Aorta (tissue), 5 donors: ENCODE measurements around the gene SERTM1. TPM values are rescaled to one million over a fixed set of nuclear protein-coding genes. Genes with fewer than 3 reads are reported as not detected.

Source experiments
- ATAC-seq: fragments of 200-7000 bp; cut with Tn5 transposase; one replicate; pipeline ENCODE4 v1.9.1; 2022; ENCODE audit warnings: moderate library complexity; ENCODE audit not compliant: low FRiP score
- DNase-seq, 2 donors: peaks; one replicate each; pipeline ENCODE4 v3.0.0-alpha.2; 2020
- H3K27ac ChIP-seq, 2 donors: one replicate each; pipeline ENCODE4 v1.5.1; 2013; ENCODE audit warnings: low read length in 2 of 2, mild to moderate bottlenecking in 2 of 2, moderate library complexity in 2 of 2, control low read depth in 1 of 2, inconsistent platforms in 1 of 2, low read depth in 1 of 2
- H3K27me3 ChIP-seq, 2 donors: one replicate each; pipeline ENCODE4 v1.6.1; 2013; ENCODE audit warnings: control low read depth in 1 of 2, low read length in 1 of 2, mild to moderate bottlenecking in 1 of 2, moderate library complexity in 1 of 2; ENCODE audit not compliant: insufficient read depth in 2 of 2, control insufficient read depth in 1 of 2
- H3K36me3 ChIP-seq, 2 donors: one replicate each; pipeline ENCODE4 v1.6.1; 2013; ENCODE audit warnings: control low read depth in 1 of 2, low read length in 1 of 2, mild to moderate bottlenecking in 1 of 2; ENCODE audit not compliant: insufficient read depth in 2 of 2, control insufficient read depth in 1 of 2
- H3K4me1 ChIP-seq, 2 donors: one replicate each; pipeline ENCODE4 v1.6.1; 2013; ENCODE audit warnings: low read length in 2 of 2, control low read depth in 1 of 2, mild to moderate bottlenecking in 1 of 2, moderate library complexity in 1 of 2; ENCODE audit not compliant: insufficient read depth in 2 of 2, control insufficient read depth in 1 of 2
- H3K4me3 ChIP-seq, 2 donors: one replicate each; pipeline ENCODE4 v1.5.1; 2013; ENCODE audit warnings: low read length in 2 of 2, control low read depth in 1 of 2, mild to moderate bottlenecking in 1 of 2
- H3K9me3 ChIP-seq: one replicate; pipeline ENCODE4 v1.6.1; 2013; ENCODE audit warnings: mild to moderate bottlenecking, low read length; ENCODE audit not compliant: control insufficient read depth
- WGBS, 2 donors: extraction: QIAGEN DNeasy Blood & Tissue Kit; methylation state at CpG; one replicate each; pipeline ENCODE4 v1.1.7; 2013; 5-methylcytosine and 5-hydroxymethylcytosine counted together
- intact Hi-C, 2 donors: fragments of 100-400 bp; cut with DNase I; formaldehyde crosslinking; loops; one replicate each; pipeline versions ENCODE4 v1.14.2 to v1.15.0; 2022
- polyA plus RNA-seq, 2 donors: library from polyadenylated mRNA; stranded (reverse); fragments of 200-250 nt; gene quantifications; one replicate each; pipeline ENCODE4 v1.2.3, GENCODE V29; 2013
- total RNA-seq, 2 donors: library from RNA; stranded (reverse); fragmentation: NEBNext Ultra II Directional; extraction: Animal tissue kit (Norgen Biotek cat#: 25700); gene quantifications; one replicate each; pipeline ENCODE4 v1.2.1, GENCODE V29; 2021
- donor health status: healthy with polysubstance abuse.
- donor health status: Bipolar disorder and iron deficiency.
- donor health status: DM: no; HTN: no; CAD: no.
- donor health status: DM: no; HTN: no; CAD: no.
- donor health status: DM: yes; HTN: yes; CAD: no.

The SERTM1 gene
- total and polyA plus RNA-seq, 4 donors: 0.03 to 0.66 TPM; not detected in 2

GRCh38 chr13:36717017-36717416, 43.2 kb downstream of the SERTM1 start:
- no peak for ATAC-seq
- peaks cover 0 to 1% of the 10 kb centered on the region in 2 donors for H3K27me3 ChIP-seq
- no peaks in the 10 kb centered on the region for H3K4me1 ChIP-seq
- H3K4me3 ChIP-seq: no peak overlapping the region
- no peaks in the 10 kb centered on the region for H3K9me3 ChIP-seq
- no peak overlapping the region for H3K27ac ChIP-seq
- no peaks in the 10 kb centered on the region for H3K36me3 ChIP-seq
- 92 to 95% methylated on average over 2 of the region's 2 CpGs for WGBS, 2 donors
- DNase-seq: no peak
- intact Hi-C loops: no loop called here

DNA sequence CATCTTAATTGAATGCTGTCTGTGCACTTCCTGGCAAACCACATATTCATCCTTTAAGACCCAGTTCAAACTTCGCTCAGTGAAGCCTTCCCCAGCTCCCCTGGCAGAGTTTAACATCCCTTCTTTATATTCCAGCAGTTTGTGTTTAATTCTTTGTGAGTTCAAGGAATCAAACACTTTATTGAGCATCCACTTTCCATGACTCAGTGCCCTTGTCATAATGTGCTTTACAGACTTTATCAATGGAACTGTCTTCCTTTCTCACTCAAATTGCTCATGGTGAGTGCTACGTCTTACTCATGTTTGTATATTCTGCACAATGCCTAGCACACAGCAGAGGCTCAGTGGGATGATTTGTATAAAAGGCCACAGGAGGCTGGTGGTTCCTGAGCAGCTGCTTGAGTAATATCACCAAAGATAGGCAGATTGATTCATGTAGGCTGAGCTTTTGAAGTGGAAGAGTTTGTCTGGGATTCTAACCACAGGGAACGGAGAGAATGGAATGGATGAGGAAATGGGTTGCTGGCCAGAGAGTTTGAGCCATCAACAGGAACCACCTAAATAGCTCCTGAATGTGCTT, 44.2 kb downstream of the SERTM1 start:
- ATAC-seq (no peak), DNase-seq (no peak)
- H3K27ac ChIP-seq: no peak overlapping the region
- intact Hi-C loops: no loop called here
- WGBS, 2 donors: 63 to 74% methylated on average over 3 of the region's 3 CpGs
- no peaks in the 10 kb centered on the region for H3K4me1 ChIP-seq
- no peaks in the 10 kb centered on the region for H3K9me3 ChIP-seq
- no peaks in the 10 kb centered on the region for H3K36me3 ChIP-seq
- H3K27me3 ChIP-seq: peaks cover 0 to 1% of the 10 kb centered on the region in 2 donors
- H3K4me3 ChIP-seq: no peak overlapping the region

GRCh38 chr13:36718686-36719085, 44.9 kb downstream of the SERTM1 start:
- WGBS, 2 donors: 73 to 85% methylated on average over 4 of the region's 4 CpGs
- Histone ChIP-seq H3K27ac (no peak overlapping the region), H3K27me3 (peaks cover 0 to 1% of the 10 kb centered on the region in 2 donors), H3K9me3 (no peaks in the 10 kb centered on the region), H3K36me3 (no peaks in the 10 kb centered on the region), H3K4me3 (no peak overlapping the region), H3K4me1 (no peaks in the 10 kb centered on the region)
- intact Hi-C loops: no loop called here
- no peak for DNase-seq
- ATAC-seq: no peak

- no peaks in the 10 kb centered on the region for H3K36me3 ChIP-seq
- H3K27ac ChIP-seq: no peak overlapping the region
- intact Hi-C loops: no loop called here
- H3K4me1 ChIP-seq: no peaks in the 10 kb centered on the region
- ATAC-seq: no peak
- H3K27me3 ChIP-seq: no peaks in the 10 kb centered on the region
- H3K9me3 ChIP-seq: no peaks in the 10 kb centered on the region
- DNase-seq: no peak
- WGBS, 2 donors: 80 to 86% methylated on average over 2 of the region's 2 CpGs
- no peak overlapping the region for H3K4me3 ChIP-seq
Observed at GRCh38 chr13:36724141-36724540, 50.3 kb downstream of the SERTM1 start.

GRCh38 chr13:36725936-36726335, 52.1 kb downstream of the SERTM1 start:
- H3K4me1 ChIP-seq: no peaks in the 10 kb centered on the region
- ATAC-seq (no peak), DNase-seq (no peak)
- no peaks in the 10 kb centered on the region for H3K9me3 ChIP-seq
- H3K4me3 ChIP-seq: no peak overlapping the region
- no peak overlapping the region for H3K27ac ChIP-seq
- WGBS, 2 donors: 69 to 70% methylated on average over 2 of the region's 2 CpGs
- no peaks in the 10 kb centered on the region for H3K27me3 ChIP-seq
- intact Hi-C loops: no loop called here
- no peaks in the 10 kb centered on the region for H3K36me3 ChIP-seq

- H3K27ac ChIP-seq: no peak overlapping the region
- ATAC-seq (no peak), DNase-seq (no peak)
- H3K9me3 ChIP-seq: no peaks in the 10 kb centered on the region
- H3K27me3 ChIP-seq: no peaks in the 10 kb centered on the region
- no peaks in the 10 kb centered on the region for H3K36me3 ChIP-seq
- intact Hi-C loops: no loop called here
- 90 to 95% methylated on average over 3 of the region's 3 CpGs for WGBS, 2 donors
- H3K4me1 ChIP-seq: no peaks in the 10 kb centered on the region
- H3K4me3 ChIP-seq: no peak overlapping the region
Observed at GRCh38 chr13:36728006-36728405, 54.2 kb downstream of the SERTM1 start.

DNA sequence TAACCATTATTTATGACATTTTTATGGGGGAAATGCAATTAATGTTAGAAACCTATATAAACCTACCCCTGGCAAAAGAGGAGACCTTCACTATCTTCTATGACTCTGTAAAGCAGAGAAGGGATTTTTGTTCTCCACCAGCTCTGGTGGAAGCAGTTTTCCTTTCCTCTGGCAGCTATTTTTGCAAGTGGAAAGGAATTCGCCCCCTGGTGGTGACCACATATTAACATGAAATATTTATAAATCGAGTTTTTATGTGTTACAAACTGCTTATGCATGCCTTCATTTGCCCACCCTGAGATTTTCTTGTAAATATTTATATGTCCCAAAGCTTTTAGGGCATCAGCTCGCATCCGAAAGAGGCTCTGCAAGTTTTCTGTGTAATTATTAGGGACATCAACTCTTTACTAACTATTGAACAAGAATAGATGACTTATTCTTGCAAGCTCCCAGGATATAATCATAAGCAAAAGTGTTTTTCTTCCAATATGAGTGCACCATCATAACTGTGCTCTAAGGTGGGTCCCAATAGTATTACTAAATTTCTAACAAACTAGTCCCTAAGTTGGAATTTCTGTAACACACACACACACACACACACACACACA, 62.4 kb downstream of the SERTM1 start:
- WGBS, 2 donors: 17 to 28% methylated on average over 4 of the region's 4 CpGs
- DNase-seq (peak in 1 of 2 donors; percentile 51), ATAC-seq (no peak)
- Histone ChIP-seq H3K4me1 (no peaks in the 10 kb centered on the region), H3K27ac (no peak overlapping the region), H3K9me3 (no peaks in the 10 kb centered on the region), H3K36me3 (no peaks in the 10 kb centered on the region), H3K27me3 (no peaks in the 10 kb centered on the region), H3K4me3 (no peak overlapping the region)
- intact Hi-C loops: loop anchor here (5.0 kb wide), 4 partner anchors 314 to 759 kb away; no protein-coding TSS in a partner anchor

GRCh38 chr13:36737524-36738083, 63.8 kb downstream of the SERTM1 start:
- DNase-seq: no peak
- Histone ChIP-seq H3K4me1 (no peaks in the 10 kb centered on the region), H3K36me3 (no peaks in the 10 kb centered on the region), H3K4me3 (no peak overlapping the region), H3K27ac (no peak overlapping the region), H3K9me3 (no peaks in the 10 kb centered on the region), H3K27me3 (no peaks in the 10 kb centered on the region)
- no peak for ATAC-seq
- intact Hi-C loops: loop anchor here (5.0 kb wide), 4 partner anchors 315 to 760 kb away; no protein-coding TSS in a partner anchor
- WGBS, 2 donors: 76 to 79% methylated on average over 6 of the region's 6 CpGs

- no peak overlapping the region for H3K27ac ChIP-seq
- H3K36me3 ChIP-seq: no peaks in the 10 kb centered on the region
- no peaks in the 10 kb centered on the region for H3K27me3 ChIP-seq
- no peak overlapping the region for H3K4me3 ChIP-seq
- peaks cover 0 to 3% of the 10 kb centered on the region in 2 donors for H3K4me1 ChIP-seq
- no peak for DNase-seq
- 72 to 78% methylated on average over 3 of the region's 3 CpGs for WGBS, 2 donors
- peak; percentile 44 for ATAC-seq
- no peaks in the 10 kb centered on the region for H3K9me3 ChIP-seq
- intact Hi-C loops: loop anchor here in 1 of 2 donors (10.0 kb wide), 1 partner anchor 771 kb away; no protein-coding TSS in a partner anchor
Observed at GRCh38 chr13:36745436-36745835, 71.6 kb downstream of the SERTM1 start.
